ENCODE data around the gene STX8. TPM values are rescaled to one million over a fixed set of nuclear protein-coding genes. Genes with fewer than 3 reads are reported as not detected.

STX8 gene
- total and polyA plus RNA-seq, 7 donors = 40.4 to 104 (median 72.6) TPM

DNA sequence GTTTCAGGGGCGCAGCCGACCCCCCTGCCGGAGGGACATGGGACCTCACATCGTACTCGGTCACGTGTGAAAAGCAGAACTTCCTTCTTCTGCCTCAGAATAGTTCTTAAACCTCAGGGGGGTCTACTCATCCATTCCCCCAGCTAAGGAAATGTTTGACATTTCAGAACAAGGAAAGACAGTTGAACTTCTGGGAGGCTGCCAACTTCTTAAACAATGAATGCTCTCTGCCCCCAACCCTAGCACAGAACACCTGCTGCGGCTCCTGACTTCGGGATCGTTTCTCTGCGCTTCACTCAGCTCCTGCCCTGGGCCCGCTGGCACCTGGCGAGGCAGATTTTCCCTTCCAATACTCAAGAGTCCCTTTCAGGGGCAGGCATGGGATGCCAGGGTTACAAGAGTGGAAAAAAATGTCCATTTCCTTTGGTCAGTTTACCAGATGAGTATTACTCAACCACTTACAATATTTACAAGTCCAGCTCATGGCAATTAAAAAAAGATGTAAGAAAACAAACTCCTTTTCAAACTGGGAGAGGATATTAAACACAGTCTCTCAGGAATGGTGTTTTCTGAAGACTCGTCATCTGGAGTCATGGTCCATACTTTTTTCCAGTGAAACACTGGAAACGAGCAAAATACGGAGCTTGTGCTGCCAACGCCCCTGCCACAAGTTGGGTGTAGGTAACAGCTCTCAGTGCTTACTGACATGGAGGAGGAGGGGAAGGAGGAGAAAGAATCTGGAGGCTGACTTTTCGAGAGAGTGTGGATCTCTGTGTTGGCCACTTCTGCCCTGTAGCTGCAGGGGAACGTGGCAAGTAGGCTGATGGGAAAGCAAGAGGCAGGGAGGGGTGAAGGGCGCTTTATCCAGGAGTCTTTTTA lies 318.6 kb downstream of the STX8 start:
- no peaks in the 10 kb centered on the region for H3K36me3 ChIP-seq
- H3K27me3 ChIP-seq = no peaks in the 10 kb centered on the region
- intact Hi-C loops (cut with DNase I) = no loop called here
- 13 to 37% methylated on average over 19 of the region's 19 CpGs for WGBS, 2 donors
- DNase-seq = no peak
- no peak overlapping the region for H3K4me3 ChIP-seq
- H3K9me3 ChIP-seq = no peaks in the 10 kb centered on the region
- peak overlapping the region in 2 of 4 donors; percentile 3 to 56 for H3K27ac ChIP-seq
- TF ChIP-seq POLR2A (IDR thresholded peaks at IDR 0.05) (no peak), EP300 (IDR thresholded peaks at IDR 0.05) (no peak), POLR2AphosphoS5 (IDR thresholded peaks at IDR 0.05) (no peak)
- TF ChIP-seq, protein P1, sequence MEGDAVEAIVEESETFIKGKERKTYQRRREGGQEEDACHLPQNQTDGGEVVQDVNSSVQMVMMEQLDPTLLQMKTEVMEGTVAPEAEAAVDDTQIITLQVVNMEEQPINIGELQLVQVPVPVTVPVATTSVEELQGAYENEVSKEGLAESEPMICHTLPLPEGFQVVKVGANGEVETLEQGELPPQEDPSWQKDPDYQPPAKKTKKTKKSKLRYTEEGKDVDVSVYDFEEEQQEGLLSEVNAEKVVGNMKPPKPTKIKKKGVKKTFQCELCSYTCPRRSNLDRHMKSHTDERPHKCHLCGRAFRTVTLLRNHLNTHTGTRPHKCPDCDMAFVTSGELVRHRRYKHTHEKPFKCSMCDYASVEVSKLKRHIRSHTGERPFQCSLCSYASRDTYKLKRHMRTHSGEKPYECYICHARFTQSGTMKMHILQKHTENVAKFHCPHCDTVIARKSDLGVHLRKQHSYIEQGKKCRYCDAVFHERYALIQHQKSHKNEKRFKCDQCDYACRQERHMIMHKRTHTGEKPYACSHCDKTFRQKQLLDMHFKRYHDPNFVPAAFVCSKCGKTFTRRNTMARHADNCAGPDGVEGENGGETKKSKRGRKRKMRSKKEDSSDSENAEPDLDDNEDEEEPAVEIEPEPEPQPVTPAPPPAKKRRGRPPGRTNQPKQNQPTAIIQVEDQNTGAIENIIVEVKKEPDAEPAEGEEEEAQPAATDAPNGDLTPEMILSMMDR (IDR thresholded peaks at IDR 0.05) = no peak
- peaks cover 0 to 9% (median 3%) of the 10 kb centered on the region in 4 donors for H3K4me1 ChIP-seq

DNA sequence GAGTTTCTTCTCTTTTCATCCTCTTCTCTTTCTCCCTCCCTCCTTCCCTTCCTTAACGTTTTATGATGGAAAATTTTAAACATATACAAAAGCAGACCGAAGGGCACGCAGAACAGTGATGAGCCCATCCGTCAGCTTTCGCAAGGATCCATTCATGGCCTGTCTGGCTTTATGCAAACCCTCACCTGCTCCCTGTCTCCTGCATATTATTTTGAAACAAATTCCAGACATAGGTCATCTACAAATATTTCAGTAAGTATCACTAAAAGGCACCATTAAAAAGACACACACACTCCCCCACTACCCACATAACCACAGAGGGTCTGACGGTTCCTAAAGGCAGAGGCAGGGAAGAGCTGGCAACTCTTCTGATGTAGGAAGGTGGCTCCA lies 319.3 kb downstream of the STX8 start:
- DNase-seq = no peak
- Histone ChIP-seq H3K27me3 (no peaks in the 10 kb centered on the region), H3K4me3 (no peak overlapping the region), H3K9me3 (no peaks in the 10 kb centered on the region), H3K36me3 (no peaks in the 10 kb centered on the region), H3K4me1 (peaks cover 0 to 9% (median 3%) of the 10 kb centered on the region in 4 donors), H3K27ac (peak overlapping the region in 1 of 4 donors; percentile 56)
- intact Hi-C loops (cut with DNase I) = no loop called here
- TF ChIP-seq POLR2A (IDR thresholded peaks at IDR 0.05) (no peak), EP300 (IDR thresholded peaks at IDR 0.05) (no peak), POLR2AphosphoS5 (IDR thresholded peaks at IDR 0.05) (no peak)
- TF ChIP-seq, protein P1 (IDR thresholded peaks at IDR 0.05) = no peak
- WGBS, 2 donors = 62 to 72% methylated on average over 6 of the region's 6 CpGs

DNA sequence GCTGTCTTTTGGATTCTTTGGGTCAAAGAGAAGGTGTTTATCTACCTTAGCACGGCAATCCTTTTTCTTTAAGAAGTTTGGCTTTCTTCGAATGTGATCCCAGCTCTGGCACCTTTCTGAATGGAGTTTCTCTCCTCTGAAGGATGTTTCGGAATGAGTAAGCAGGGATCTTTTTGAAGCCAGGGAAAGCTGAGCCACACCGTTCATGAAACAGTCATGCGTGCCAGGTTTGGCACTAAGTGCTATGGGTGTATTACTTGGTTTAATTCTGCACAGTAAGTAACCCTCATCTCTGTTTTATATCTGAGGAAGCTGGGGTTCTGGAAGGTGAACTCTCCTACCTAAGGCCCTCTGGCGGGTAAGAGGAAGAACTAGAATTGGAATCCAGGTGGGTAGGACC lies 319.8 kb downstream of the STX8 start:
- Histone ChIP-seq H3K4me3 (no peak overlapping the region), H3K27ac (no peak overlapping the region), H3K27me3 (no peaks in the 10 kb centered on the region), H3K36me3 (no peaks in the 10 kb centered on the region), H3K9me3 (no peaks in the 10 kb centered on the region), H3K4me1 (peaks cover 0 to 9% (median 3%) of the 10 kb centered on the region in 4 donors)
- intact Hi-C loops (cut with DNase I) = no loop called here
- DNase-seq = no peak
- WGBS, 2 donors = 66 to 90% methylated on average over 6 of the region's 6 CpGs
- no peak for TF ChIP-seq EP300 (IDR thresholded peaks at IDR 0.05)
- no peak for TF ChIP-seq POLR2A (IDR thresholded peaks at IDR 0.05)
- TF ChIP-seq, protein P1 (IDR thresholded peaks at IDR 0.05) = no peak

DNA sequence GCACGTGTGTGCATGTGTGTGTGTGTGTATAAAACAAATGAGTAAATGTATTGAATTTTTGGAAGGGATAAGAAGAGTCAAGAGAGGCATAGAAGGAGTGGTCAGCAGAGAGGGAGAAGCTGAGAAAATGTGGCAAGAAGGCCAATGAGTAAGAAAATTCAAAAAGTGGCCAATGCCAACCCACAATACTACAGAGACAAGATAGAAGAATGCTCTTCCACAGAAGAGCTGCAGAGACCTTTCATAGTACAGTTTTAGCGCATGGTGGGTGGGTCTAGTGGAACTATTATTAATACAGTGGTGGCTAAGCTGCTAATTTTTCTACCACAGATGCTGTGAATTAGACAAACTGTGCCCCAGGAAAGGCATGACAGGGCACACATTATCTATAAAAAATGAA lies 320.8 kb downstream of the STX8 start:
- H3K4me3 ChIP-seq = no peak overlapping the region
- WGBS, 2 donors = 71 to 95% methylated on average over 2 of the region's 2 CpGs
- intact Hi-C loops (cut with DNase I) = no loop called here

More for the DNA sequence above, 320.8 kb downstream of the STX8 start:
- TF ChIP-seq, protein P1 (IDR thresholded peaks at IDR 0.05) = no peak
- TF ChIP-seq EP300 (IDR thresholded peaks at IDR 0.05) (no peak), POLR2A (IDR thresholded peaks at IDR 0.05) (no peak), POLR2AphosphoS5 (IDR thresholded peaks at IDR 0.05) (no peak)
- Histone ChIP-seq H3K4me1 (peaks cover 0 to 9% (median 3%) of the 10 kb centered on the region in 4 donors), H3K36me3 (no peaks in the 10 kb centered on the region), H3K27ac (no peak overlapping the region), H3K9me3 (no peaks in the 10 kb centered on the region), H3K27me3 (no peaks in the 10 kb centered on the region)
- DNase-seq = no peak
